H1 (cell line): ENCODE measurements around the gene MRM2. TPM values are rescaled to one million over a fixed set of nuclear protein-coding genes. Genes with fewer than 3 reads are reported as not detected.

Source experiments
- EP300 ChIP-seq, 2 experiments: IDR thresholded peaks; 1 replicate in 1 of 2; 2 replicates in 1 of 2; pipeline ENCODE4 v1.6.1; 2011 to 2012; ENCODE audit warnings: low read depth in 2 of 2, low read length in 2 of 2, mild to moderate bottlenecking in 2 of 2, borderline replicate concordance in 1 of 2, inconsistent platforms in 1 of 2, moderate library complexity in 1 of 2
- HDAC2 ChIP-seq, 2 experiments: fragments of 300-600 bp in 1 of 2; sonication (generic) in 1 of 2; IDR thresholded peaks; 2 replicates each; pipeline ENCODE4 v1.6.1; 2011 to 2012; ENCODE audit warnings: low read depth in 2 of 2, low read length in 2 of 2, mild to moderate bottlenecking in 2 of 2, moderate library complexity in 2 of 2, borderline replicate concordance in 1 of 2, inconsistent platforms in 1 of 2
- MAFK ChIP-seq: IDR thresholded peaks from 2 replicates; pipeline ENCODE4 v1.6.1; 2012; ENCODE audit warnings: low read depth, mild to moderate bottlenecking, improper control_type of control experiment, low read length
- POLR2A ChIP-seq, 2 experiments: IDR thresholded peaks; 1 replicate in 1 of 2; 2 replicates in 1 of 2; pipeline ENCODE4 v1.6.1; 2011; ENCODE audit warnings: low read depth in 2 of 2, low read length in 2 of 2, mild to moderate bottlenecking in 2 of 2; ENCODE audit errors: control extremely low read depth in 1 of 2
- RAD21 ChIP-seq, 2 experiments: IDR thresholded peaks in 1 of 2; conservative IDR thresholded peaks in 1 of 2; 2 replicates each; pipeline ENCODE4 v1.6.1; 2011; ENCODE audit warnings: low read depth in 2 of 2, low read length in 2 of 2, improper control_type of control experiment in 1 of 2, inconsistent platforms in 1 of 2, mild to moderate bottlenecking in 1 of 2, moderate library complexity in 1 of 2
- RNF2 ChIP-seq: fragments of 200-900, 300-1000 bp; sonication (generic); IDR thresholded peaks from 2 replicates; pipeline ENCODE4 v1.7.1; 2016; ENCODE audit warnings: borderline replicate concordance, low read depth, mild to moderate bottlenecking, antibody characterized with exemption, low read length; ENCODE audit not compliant: poor library complexity, severe bottlenecking; ENCODE audit errors: missing control alignments
- RXRA ChIP-seq: IDR thresholded peaks from 2 replicates; pipeline ENCODE4 v1.6.1; 2011; ENCODE audit warnings: low read depth, mild to moderate bottlenecking, low read length, moderate library complexity; ENCODE audit not compliant: insufficient read depth
- SP2 ChIP-seq: IDR thresholded peaks from 2 replicates; pipeline ENCODE4 v1.6.1; 2012; ENCODE audit warnings: mild to moderate bottlenecking, low read length, inconsistent platforms
- polyA plus RNA-seq, 7 experiments: library from polyadenylated mRNA; depleted of rRNA in 3 of 7; stranded (reverse) in 5 of 7; unstranded in 2 of 7; fragments of >200 nt in 5 of 7; fragments of 200-250 nt in 2 of 7; gene quantifications; 1 replicate in 5 of 7; 2 replicates in 1 of 7; 4 replicates in 1 of 7; pipeline versions ENCODE4 v1.2.1 to v1.2.3, GENCODE V29; 2011 to 2013; ENCODE audit warnings: missing spikeins in 2 of 7, mixed read lengths in 2 of 7
- total RNA-seq: library from RNA; stranded (reverse); fragmentation: NEBNext Ultra II Directional; extraction: Animal tissue kit (Norgen Biotek cat#: 25700); gene quantifications from 2 replicates; pipeline ENCODE4 v1.2.1, GENCODE V29; 2021

Gene MRM2
- total and polyA plus RNA-seq, 2 of the 8 experiments (the other 6 are each of a cell fraction or from before 2014, with no cell fraction given) = 17.2 to 38.6 TPM

DNA sequence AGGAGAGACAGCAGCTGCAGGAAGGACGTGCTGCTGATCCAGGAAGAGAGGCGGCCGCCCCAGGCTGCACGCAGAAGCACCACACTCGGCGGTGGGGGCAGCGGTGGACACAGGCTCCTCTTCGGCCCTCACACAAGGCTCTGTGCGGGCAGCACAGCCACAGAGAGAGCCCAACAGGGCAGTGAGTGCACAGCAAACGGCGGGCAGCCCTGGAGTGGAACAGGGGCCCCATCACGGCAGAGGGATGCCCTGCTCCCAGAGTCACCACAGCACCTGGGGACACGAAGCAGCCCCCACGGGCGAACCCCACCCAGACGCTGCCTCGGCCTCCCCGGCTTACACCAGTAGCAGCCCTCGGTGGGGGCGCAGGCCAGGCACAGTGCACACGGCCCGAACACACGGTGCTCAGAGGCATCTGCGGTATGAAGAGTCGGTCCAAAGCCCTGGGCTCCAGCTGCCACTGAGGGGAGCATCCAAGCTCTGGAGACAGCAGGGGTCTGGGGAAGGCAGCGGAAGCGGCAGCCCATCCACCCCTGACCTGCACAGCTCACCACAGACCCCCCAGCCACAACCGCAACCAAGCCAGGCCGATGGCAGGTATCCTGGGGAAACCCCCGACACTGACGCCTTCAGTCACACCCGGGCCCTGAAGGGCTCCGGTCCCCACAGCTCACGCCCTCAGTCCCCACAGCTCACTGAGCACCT, 16.8 kb upstream of the MRM2 start (continued):
- TF ChIP-seq HDAC2 (IDR thresholded peaks at IDR 0.05; ENCODE audit: borderline replicate concordance in 1 of 2, low read depth in 2 of 2, low read length in 2 of 2) (no peak), RXRA (no peak), RNF2 (no peak), RAD21 (IDR thresholded peaks at IDR 0.05 in 1 of 2, conservative IDR thresholded peaks at IDR 0.05 in 1 of 2; ENCODE audit: low read depth in 2 of 2, low read length in 2 of 2) (no peak), SP2 (no peak), POLR2A (IDR thresholded peaks at IDR 0.05; ENCODE audit: control extremely low read depth in 1 of 2, low read depth in 2 of 2, low read length in 2 of 2) (no peak), MAFK (no peak), EP300 (IDR thresholded peaks at IDR 0.05; ENCODE audit: borderline replicate concordance in 1 of 2, low read depth in 2 of 2, low read length in 2 of 2) (no peak)
